ENCODE results near the gene FGF21. TPM values are rescaled to one million over a fixed set of nuclear protein-coding genes. Genes with fewer than 3 reads are reported as not detected.

The FGF21 gene
- total and polyA plus RNA-seq, 2 donors (not counting 3 experiments of a cell fraction or from before 2014, with no cell fraction given): not detected

GRCh38 chr19:48779636-48780035 lies 24.3 kb downstream of the FGF21 start:
- Histone ChIP-seq H2AFZ (ENCODE audit: low read depth, low read length) (no peak overlapping the region), H3K9ac (replicated peaks; ENCODE audit: extremely low read depth, insufficient read depth, low read length) (no peak overlapping the region), H3K9me1 (replicated peaks; ENCODE audit: control insufficient read depth, extremely low read depth, insufficient read depth, low read length) (no peaks in the 10 kb centered on the region), H3K9me3 (replicated peaks; ENCODE audit: control insufficient read depth, insufficient read depth, low read length) (no peaks in the 10 kb centered on the region), H3K79me2 (ENCODE audit: control insufficient read depth, insufficient read depth, low read length) (no peaks in the 10 kb centered on the region), H3K4me2 (ENCODE audit: insufficient read depth, low read length) (no peak overlapping the region), H3K4me1 (ENCODE audit: control insufficient read depth, extremely low read depth, insufficient read depth, low read length) (peaks cover 9% of the 10 kb centered on the region), H3K4me3 (replicated peaks in 1 of 3; ENCODE audit: insufficient read depth in 1 of 3, low read depth in 1 of 3, low read length in 3 of 3) (no peak overlapping the region), H3K27me3 (ENCODE audit: control insufficient read depth in 2 of 2, insufficient read depth in 2 of 2, low read length in 2 of 2) (no peaks in the 10 kb centered on the region), H4K20me1 (replicated peaks; ENCODE audit: control insufficient read depth, extremely low read depth, insufficient read depth, low read length) (no peaks in the 10 kb centered on the region), H3K36me3 (ENCODE audit: control insufficient read depth in 2 of 2, extremely low read depth in 1 of 2, insufficient read depth in 2 of 2, low read length in 2 of 2) (no peaks in the 10 kb centered on the region), H3K27ac (ENCODE audit: insufficient read depth, low read depth, low read length) (no peak overlapping the region)
- ChIA-PET CTCF (interaction anchor here (1.4 to 2.8 kb wide), 3 partner anchors 8 to 191 kb away, joined by 6 to 9 read pairs (median 8); no protein-coding TSS in a partner anchor), POLR2A (no interaction called here)
- intact Hi-C loops (cut with micrococcal nuclease): loop anchor here (2.0 kb wide), 1 partner anchor 39 kb away; the partner anchor contains the start of gene RASIP1
- FAIRE-seq (no peak), DNase-seq (ENCODE audit: low read depth, low spot score) (no peak)
- BruUV-seq (replicated peaks): no TSS peak
- dilution Hi-C loops (cut with MboI; ENCODE audit: extremely low pct_ligation_motif_present, low sequenced_read_pairs): no loop called here
- TF ChIP-seq POLR2A (IDR thresholded peaks at IDR 0.05; ENCODE audit: low read depth, low read length) (no peak), POLR2AphosphoS5 (IDR thresholded peaks at IDR 0.05; ENCODE audit: insufficient read depth, low read depth, low read length) (no peak), GATA2 (IDR thresholded peaks at IDR 0.05; ENCODE audit: insufficient read depth, insufficient read length, low read depth, low read length) (no peak), EZH2 (IDR thresholded peaks at IDR 0.05; ENCODE audit: borderline replicate concordance, low read depth, low read length, severe bottlenecking) (no peak), CTCF (IDR thresholded peaks at IDR 0.05; ENCODE audit: extremely low read depth in 1 of 2, insufficient read depth in 1 of 2, low read depth in 1 of 2, low read length in 2 of 2) (no peak), FOS (IDR thresholded peaks at IDR 0.05; ENCODE audit: borderline replicate concordance, insufficient read depth, low read length) (no peak), JUN (IDR thresholded peaks at IDR 0.05; ENCODE audit: borderline replicate concordance, insufficient read depth, insufficient read length, low read depth) (no peak), MYC (IDR thresholded peaks at IDR 0.05; ENCODE audit: low read depth, low read length) (no peak), MAX (IDR thresholded peaks at IDR 0.05; ENCODE audit: insufficient read depth, insufficient read length) (no peak)
